SK-N-SH (cell line): ENCODE data around the gene PLAC9. TPM values are rescaled to one million over a fixed set of nuclear protein-coding genes. Genes with fewer than 3 reads are reported as not detected.

Source experiments
- CTCF ChIA-PET: fragments of 300-600, 350-600 bp; formaldehyde crosslinking; extraction: SDS; loops from one replicate; lab custom pipeline; 2021; lab: Yijun Ruan, JAX
- POLR2A ChIA-PET: fragments of 350-600 bp; sonication (Branson Sonifier 250); formaldehyde crosslinking; extraction: SDS; loops from one replicate; lab custom pipeline; 2020; ENCODE audit warnings: antibody characterized with exemption, inconsistent platforms; lab: Yijun Ruan, JAX
- DNase-seq: peaks from one replicate; pipeline ENCODE4 v3.0.0; 2012
- H2AFZ ChIP-seq: fragments of 200-600 bp; sonication (generic); 2 replicates; pipeline ENCODE4 v1.8.1; 2016; ENCODE audit warnings: antibody characterized with exemption, mild to moderate bottlenecking, low read depth
- H3F3A ChIP-seq: fragments of 200-600 bp; sonication (generic); replicated peaks from 2 replicates; pipeline ENCODE3; 2016; ENCODE audit warnings: antibody characterized with exemption, mild to moderate bottlenecking; ENCODE audit not compliant: insufficient read depth
- H3K27ac ChIP-seq, 2 experiments: fragments of 200-500 bp in 1 of 2; fragments of 200-600 bp in 1 of 2; sonication (Bioruptor generic) in 1 of 2; sonication (generic), shearing (Covaris generic) in 1 of 2; 2 replicates each; pipeline versions ENCODE4 v1.5.1 to v1.6.1; 2014 to 2016; ENCODE audit warnings: low read depth in 2 of 2, inconsistent platforms in 1 of 2, low read length in 1 of 2, mild to moderate bottlenecking in 1 of 2, mixed read lengths in 1 of 2
- H3K27me3 ChIP-seq: fragments of 200-600 bp; sonication (generic), shearing (Covaris generic); 2 replicates; pipeline ENCODE4 v1.6.1; 2016; ENCODE audit warnings: mixed run types; ENCODE audit not compliant: insufficient read depth
- H3K36me3 ChIP-seq, 2 experiments: fragments of 200-500 bp in 1 of 2; fragments of 200-600 bp in 1 of 2; sonication (Bioruptor generic) in 1 of 2; sonication (generic) in 1 of 2; replicated peaks in 1 of 2; 2 replicates each; pipeline versions ENCODE3 to v1.5.1; 2014 to 2016; ENCODE audit warnings: low read length in 1 of 2, mild to moderate bottlenecking in 1 of 2; ENCODE audit not compliant: insufficient read depth in 2 of 2, control insufficient read depth in 1 of 2
- H3K4me1 ChIP-seq, 2 experiments: fragments of 200-500 bp in 1 of 2; fragments of 200-600 bp in 1 of 2; sonication (Bioruptor generic) in 1 of 2; sonication (generic), shearing (Covaris generic) in 1 of 2; 2 replicates each; pipeline versions ENCODE4 v1.5.1 to v1.6.1; 2014 to 2016; ENCODE audit warnings: low read depth in 1 of 2, low read length in 1 of 2, mixed run types in 1 of 2; ENCODE audit not compliant: insufficient read depth in 2 of 2, control insufficient read depth in 1 of 2
- H3K4me2 ChIP-seq: fragments of 200-600 bp; sonication (generic), shearing (Covaris generic); 2 replicates; pipeline ENCODE4 v1.6.1; 2017; ENCODE audit warnings: mixed run types
- H3K4me3 ChIP-seq, 2 experiments: fragments of 200-500 bp in 1 of 2; fragments of 200-600 bp in 1 of 2; sonication (Bioruptor generic) in 1 of 2; sonication (generic), shearing (Covaris generic) in 1 of 2; 2 replicates each; pipeline versions ENCODE4 v1.5.1 to v1.8.1; 2014 to 2016; ENCODE audit warnings: low read depth in 2 of 2, inconsistent platforms in 1 of 2, low read length in 1 of 2, mild to moderate bottlenecking in 1 of 2, mixed read lengths in 1 of 2, moderate library complexity in 1 of 2
- H3K79me2 ChIP-seq: fragments of 200-600 bp; sonication (generic); 2 replicates; pipeline ENCODE4 v1.8.1; 2017; ENCODE audit warnings: mild to moderate bottlenecking; ENCODE audit not compliant: insufficient read depth
- H3K9ac ChIP-seq: fragments of 200-600 bp; sonication (generic); 2 replicates; pipeline ENCODE4 v1.6.1; 2017; ENCODE audit warnings: mixed run types
- H3K9me2 ChIP-seq: fragments of 200-600 bp; sonication (generic); 2 replicates; pipeline ENCODE4 v1.6.1; 2017; ENCODE audit warnings: mixed run types
- H3K9me3 ChIP-seq: fragments of 200-600 bp; sonication (generic); 2 replicates; pipeline ENCODE4 v1.6.1; 2017; ENCODE audit warnings: mixed run types, mild to moderate bottlenecking, moderate library complexity
- H4K20me1 ChIP-seq: fragments of 200-600 bp; sonication (generic); 2 replicates; pipeline ENCODE4 v1.6.1; 2017; ENCODE audit warnings: mild to moderate bottlenecking, mixed run types; ENCODE audit not compliant: insufficient read depth
- CHD2 ChIP-seq: fragments of 150-350 bp; IDR thresholded peaks from 2 replicates; pipeline ENCODE4 v1.6.1; 2018; ENCODE audit warnings: low read length; ENCODE audit not compliant: partially characterized antibody
- EZH2phosphoT487 ChIP-seq: fragments of 200-600 bp; sonication (generic); IDR thresholded peaks from 2 replicates; pipeline ENCODE4 v1.6.1; 2017; ENCODE audit warnings: low read depth, mixed run types, mild to moderate bottlenecking, antibody characterized with exemption, moderate library complexity, borderline replicate concordance
- GATA2 ChIP-seq: sonication (generic); formaldehyde crosslinking; IDR thresholded peaks from 2 replicates; pipeline ENCODE4 v1.5.0; 2020; ENCODE audit warnings: mild to moderate bottlenecking, missing genetic modification reagents
- NFIC ChIP-seq: IDR thresholded peaks from 2 replicates; pipeline ENCODE4 v1.4.0; 2012; ENCODE audit warnings: borderline replicate concordance
- NRF1 ChIP-seq: IDR thresholded peaks from 2 replicates; pipeline ENCODE4 v1.6.1; 2012; ENCODE audit warnings: low read depth, mild to moderate bottlenecking, low read length
- POLR2AphosphoS5 ChIP-seq: IDR thresholded peaks from 2 replicates; pipeline ENCODE4 v1.6.1; 2012; ENCODE audit warnings: low read depth, low read length
- RCOR1 ChIP-seq: fragments of 150-350 bp; IDR thresholded peaks from 2 replicates; pipeline ENCODE4 v1.6.1; 2017; ENCODE audit warnings: antibody characterized with exemption, low read length
- RFX5 ChIP-seq: IDR thresholded peaks from 2 replicates; pipeline ENCODE4 v1.6.1; 2012; ENCODE audit warnings: mild to moderate bottlenecking, improper control_type of control experiment, low read length
- RXRA ChIP-seq: IDR thresholded peaks from 2 replicates; pipeline ENCODE4 v1.4.0; 2012; ENCODE audit warnings: low read depth, mild to moderate bottlenecking, borderline replicate concordance
- SIN3A ChIP-seq: IDR thresholded peaks from 2 replicates; pipeline ENCODE4 v1.6.1; 2012; ENCODE audit warnings: low read depth, mild to moderate bottlenecking, low read length, moderate library complexity, borderline replicate concordance
- SMC3 ChIP-seq: IDR thresholded peaks from 2 replicates; pipeline ENCODE4 v1.6.1; 2012; ENCODE audit warnings: low read depth, low read length, improper control_type of control experiment
- TCF12 ChIP-seq: IDR thresholded peaks from 2 replicates; pipeline ENCODE4 v1.4.0; 2012
- WGBS: methylation state at CpG from one replicate; pipeline ENCODE4 v1.1.6; 2017; ENCODE audit warnings: low lambda C conversion rate; 5-methylcytosine and 5-hydroxymethylcytosine counted together
- polyA plus RNA-seq, 3 experiments: library from polyadenylated mRNA; depleted of rRNA; stranded (reverse); fragments of >200 nt; gene quantifications; 2 replicates each; pipeline ENCODE4 v1.2.3, GENCODE V29; 2012
- TF ChIP-seq, protein P1 (sequence below): IDR thresholded peaks from 2 replicates; pipeline ENCODE4 v1.4.0; 2012; ENCODE audit warnings: low read depth
- TF ChIP-seq, protein P2 (sequence below): IDR thresholded peaks from 2 replicates; pipeline ENCODE4 v1.4.0; 2012; ENCODE audit warnings: low read depth, borderline replicate concordance
- TF ChIP-seq, protein P3 (sequence below): fragments of 150-350 bp; IDR thresholded peaks from 2 replicates; pipeline ENCODE4 v1.6.1; 2017; ENCODE audit warnings: antibody characterized with exemption, low read length, low read depth, borderline replicate concordance
- TF ChIP-seq, protein P4 (sequence below): IDR thresholded peaks from 2 replicates; pipeline ENCODE4 v1.6.1; 2012; ENCODE audit warnings: mild to moderate bottlenecking, low read depth, low read length, moderate library complexity

Gene PLAC9
- polyA plus RNA-seq, 1 of the 3 experiments (the other 2 are of a cell fraction), result 0.21 TPM

DNA sequence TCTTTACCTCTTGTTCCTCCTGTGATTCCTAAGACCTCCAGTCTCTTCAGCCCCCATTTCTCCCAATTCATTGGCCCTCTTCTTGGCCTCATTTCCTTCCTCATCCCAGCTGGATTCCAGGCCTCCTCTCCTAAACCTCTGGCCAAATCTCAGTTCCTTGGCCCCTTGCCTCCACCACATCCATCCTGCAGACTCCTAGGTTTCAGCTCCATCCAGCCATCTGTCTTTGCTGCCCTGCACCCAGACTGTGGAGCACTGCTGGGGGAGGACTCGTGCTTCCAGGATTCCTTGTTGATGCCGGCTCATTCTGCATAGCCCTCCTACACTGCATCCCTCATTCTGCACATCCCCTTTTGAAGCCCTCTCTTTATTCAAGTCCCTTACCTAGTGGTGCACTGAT, 6.7 kb downstream of the PLAC9 start:
- ChIA-PET POLR2A (no interaction called here), CTCF (no interaction called here)
- H3K4me2 ChIP-seq, result no peak overlapping the region
- no peaks in the 10 kb centered on the region for H3K36me3 ChIP-seq
- 59% methylated on average over 2 of the region's 2 CpGs for WGBS
- H4K20me1 ChIP-seq, result no peaks in the 10 kb centered on the region
- no peaks in the 10 kb centered on the region for H3K27me3 ChIP-seq
- no peak overlapping the region for H2AFZ ChIP-seq
- H3K9me3 ChIP-seq, result no peaks in the 10 kb centered on the region
- H3K79me2 ChIP-seq, result no peaks in the 10 kb centered on the region
- no peak overlapping the region for H3K27ac ChIP-seq
- H3K9ac ChIP-seq, result no peak overlapping the region
- H3K4me1 ChIP-seq, result peaks cover 4 to 5% of the 10 kb centered on the region in 2 experiments; a peak in 2 of 4 replicates
- no peak for DNase-seq
- H3K4me3 ChIP-seq, result no peak overlapping the region
- no peaks in the 10 kb centered on the region for H3F3A ChIP-seq
- no peak for TF ChIP-seq CHD2
- TF ChIP-seq TCF12, result no peak
- TF ChIP-seq NFIC, result no peak
- TF ChIP-seq, protein P1, sequence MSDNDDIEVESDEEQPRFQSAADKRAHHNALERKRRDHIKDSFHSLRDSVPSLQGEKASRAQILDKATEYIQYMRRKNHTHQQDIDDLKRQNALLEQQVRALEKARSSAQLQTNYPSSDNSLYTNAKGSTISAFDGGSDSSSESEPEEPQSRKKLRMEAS, result no peak
- no peak for TF ChIP-seq NRF1
- TF ChIP-seq POLR2AphosphoS5, result no peak
- TF ChIP-seq, protein P2, sequence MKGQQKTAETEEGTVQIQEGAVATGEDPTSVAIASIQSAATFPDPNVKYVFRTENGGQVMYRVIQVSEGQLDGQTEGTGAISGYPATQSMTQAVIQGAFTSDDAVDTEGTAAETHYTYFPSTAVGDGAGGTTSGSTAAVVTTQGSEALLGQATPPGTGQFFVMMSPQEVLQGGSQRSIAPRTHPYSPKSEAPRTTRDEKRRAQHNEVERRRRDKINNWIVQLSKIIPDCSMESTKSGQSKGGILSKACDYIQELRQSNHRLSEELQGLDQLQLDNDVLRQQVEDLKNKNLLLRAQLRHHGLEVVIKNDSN, result no peak
- TF ChIP-seq RFX5, result no peak
- TF ChIP-seq RCOR1, result no peak
- TF ChIP-seq SIN3A, result no peak
- no peak for TF ChIP-seq EZH2phosphoT487
- TF ChIP-seq SMC3, result no peak
- TF ChIP-seq GATA2 (CRISPR knock-in tag), result no peak
- TF ChIP-seq, protein P3, sequence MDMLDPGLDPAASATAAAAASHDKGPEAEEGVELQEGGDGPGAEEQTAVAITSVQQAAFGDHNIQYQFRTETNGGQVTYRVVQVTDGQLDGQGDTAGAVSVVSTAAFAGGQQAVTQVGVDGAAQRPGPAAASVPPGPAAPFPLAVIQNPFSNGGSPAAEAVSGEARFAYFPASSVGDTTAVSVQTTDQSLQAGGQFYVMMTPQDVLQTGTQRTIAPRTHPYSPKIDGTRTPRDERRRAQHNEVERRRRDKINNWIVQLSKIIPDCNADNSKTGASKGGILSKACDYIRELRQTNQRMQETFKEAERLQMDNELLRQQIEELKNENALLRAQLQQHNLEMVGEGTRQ, result no peak
- TF ChIP-seq, protein P4, sequence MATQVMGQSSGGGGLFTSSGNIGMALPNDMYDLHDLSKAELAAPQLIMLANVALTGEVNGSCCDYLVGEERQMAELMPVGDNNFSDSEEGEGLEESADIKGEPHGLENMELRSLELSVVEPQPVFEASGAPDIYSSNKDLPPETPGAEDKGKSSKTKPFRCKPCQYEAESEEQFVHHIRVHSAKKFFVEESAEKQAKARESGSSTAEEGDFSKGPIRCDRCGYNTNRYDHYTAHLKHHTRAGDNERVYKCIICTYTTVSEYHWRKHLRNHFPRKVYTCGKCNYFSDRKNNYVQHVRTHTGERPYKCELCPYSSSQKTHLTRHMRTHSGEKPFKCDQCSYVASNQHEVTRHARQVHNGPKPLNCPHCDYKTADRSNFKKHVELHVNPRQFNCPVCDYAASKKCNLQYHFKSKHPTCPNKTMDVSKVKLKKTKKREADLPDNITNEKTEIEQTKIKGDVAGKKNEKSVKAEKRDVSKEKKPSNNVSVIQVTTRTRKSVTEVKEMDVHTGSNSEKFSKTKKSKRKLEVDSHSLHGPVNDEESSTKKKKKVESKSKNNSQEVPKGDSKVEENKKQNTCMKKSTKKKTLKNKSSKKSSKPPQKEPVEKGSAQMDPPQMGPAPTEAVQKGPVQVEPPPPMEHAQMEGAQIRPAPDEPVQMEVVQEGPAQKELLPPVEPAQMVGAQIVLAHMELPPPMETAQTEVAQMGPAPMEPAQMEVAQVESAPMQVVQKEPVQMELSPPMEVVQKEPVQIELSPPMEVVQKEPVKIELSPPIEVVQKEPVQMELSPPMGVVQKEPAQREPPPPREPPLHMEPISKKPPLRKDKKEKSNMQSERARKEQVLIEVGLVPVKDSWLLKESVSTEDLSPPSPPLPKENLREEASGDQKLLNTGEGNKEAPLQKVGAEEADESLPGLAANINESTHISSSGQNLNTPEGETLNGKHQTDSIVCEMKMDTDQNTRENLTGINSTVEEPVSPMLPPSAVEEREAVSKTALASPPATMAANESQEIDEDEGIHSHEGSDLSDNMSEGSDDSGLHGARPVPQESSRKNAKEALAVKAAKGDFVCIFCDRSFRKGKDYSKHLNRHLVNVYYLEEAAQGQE, result no peak
- TF ChIP-seq RXRA, result no peak
- TF ChIP-seq, all 33 proteins: peak for 0
- H3K9me2 ChIP-seq, result no peaks in the 10 kb centered on the region
